DND-41 (cell line): Measurements from ENCODE around the gene CTTN.

Source experiments
- ATAC-seq: fragments of 200-7000 bp; cut with Tn5 transposase; 3 replicates; pipeline ENCODE4 v1.9.1; 2021; ENCODE audit warnings: low read depth; ENCODE audit not compliant: insufficient read depth
- DNase-seq: peaks from one replicate; pipeline ENCODE4 v3.0.0-alpha.2; 2020
- H2AFZ ChIP-seq: 2 replicates; pipeline ENCODE4 v1.6.0; 2012; ENCODE audit warnings: low read depth, low read length
- H3K27ac ChIP-seq: 2 replicates; pipeline ENCODE4 v1.5.1; 2012; ENCODE audit warnings: low read length, inconsistent platforms
- H3K27me3 ChIP-seq: fragments of 200-600 bp; sonication (generic); 2 replicates; pipeline ENCODE4 v1.6.0; 2012; ENCODE audit warnings: low read length, mild to moderate bottlenecking, inconsistent platforms; ENCODE audit not compliant: insufficient read depth, poor library complexity
- H3K36me3 ChIP-seq: 2 replicates; pipeline ENCODE4 v1.5.1; 2012; ENCODE audit warnings: low read length, inconsistent platforms; ENCODE audit not compliant: insufficient read depth
- H3K4me1 ChIP-seq: 2 replicates; pipeline ENCODE4 v1.5.1; 2012; ENCODE audit warnings: mild to moderate bottlenecking, low read length; ENCODE audit not compliant: insufficient read depth
- H3K4me2 ChIP-seq: 2 replicates; pipeline ENCODE4 v1.6.0; 2012; ENCODE audit warnings: mild to moderate bottlenecking, moderate library complexity, low read length, inconsistent platforms; ENCODE audit not compliant: insufficient read depth
- H3K4me3 ChIP-seq, 2 experiments: fragments of 200-600 bp in 1 of 2; shearing (Covaris generic) in 1 of 2; 2 replicates each; pipeline ENCODE4 v1.5.1; 2012 to 2016; ENCODE audit warnings: inconsistent platforms in 2 of 2, low read length in 2 of 2, mild to moderate bottlenecking in 2 of 2, low read depth in 1 of 2, moderate library complexity in 1 of 2
- H3K79me2 ChIP-seq: 2 replicates; pipeline ENCODE4 v1.6.0; 2012; ENCODE audit warnings: low read length, inconsistent platforms; ENCODE audit not compliant: insufficient read depth
- H3K9ac ChIP-seq: 2 replicates; pipeline ENCODE4 v1.6.0; 2012; ENCODE audit warnings: low read depth, mild to moderate bottlenecking, inconsistent platforms, low read length, moderate library complexity
- H3K9me3 ChIP-seq: 2 replicates; pipeline ENCODE4 v1.5.1; 2012; ENCODE audit warnings: low read length, moderate library complexity, mild to moderate bottlenecking, inconsistent platforms; ENCODE audit not compliant: insufficient read depth, severe bottlenecking
- H4K20me1 ChIP-seq: 2 replicates; pipeline ENCODE4 v1.6.0; 2012; ENCODE audit warnings: low read length; ENCODE audit not compliant: insufficient read depth
- CTCF ChIP-seq: IDR thresholded peaks from 2 replicates; pipeline ENCODE4 v1.5.1; 2012; ENCODE audit warnings: borderline replicate concordance, low read length, moderate library complexity, mild to moderate bottlenecking; ENCODE audit not compliant: poor library complexity, severe bottlenecking; ENCODE audit errors: extremely low read depth
- EZH2 ChIP-seq: IDR thresholded peaks from 3 replicates; pipeline ENCODE4 v1.6.1; 2012; ENCODE audit warnings: borderline replicate concordance, low read depth, mild to moderate bottlenecking, moderate library complexity, low read length, inconsistent platforms; ENCODE audit not compliant: severe bottlenecking

The CTTN gene

GRCh38 chr11:70432580-70432979 is 34.3 kb downstream of the CTTN start:
- Histone ChIP-seq H4K20me1 (0 out of 2 replicates have a peak, but pooled peaks cover 3% of the 10 kb centered on the region), H3K4me1 (no peaks in the 10 kb centered on the region), H3K9me3 (no peaks in the 10 kb centered on the region), H3K27ac (no peak overlapping the region), H2AFZ (no peak overlapping the region), H3K79me2 (no peaks in the 10 kb centered on the region), H3K4me2 (no peak overlapping the region), H3K4me3 (no peak overlapping the region), H3K27me3 (no peaks in the 10 kb centered on the region), H3K36me3 (no peaks in the 10 kb centered on the region), H3K9ac (no peak overlapping the region)
- no peak for DNase-seq
- TF ChIP-seq EZH2: no peak
- TF ChIP-seq CTCF: no peak
- ATAC-seq: no peak

- Histone ChIP-seq H3K9ac (no peak overlapping the region), H3K27ac (no peak overlapping the region), H3K9me3 (no peaks in the 10 kb centered on the region), H3K4me1 (no peaks in the 10 kb centered on the region), H4K20me1 (0 out of 2 replicates have a peak, but pooled peaks cover 3% of the 10 kb centered on the region), H3K36me3 (no peaks in the 10 kb centered on the region), H3K4me2 (no peak overlapping the region), H2AFZ (no peak overlapping the region), H3K27me3 (no peaks in the 10 kb centered on the region), H3K79me2 (no peaks in the 10 kb centered on the region), H3K4me3 (no peak overlapping the region)
- no peak for TF ChIP-seq CTCF
- no peak for TF ChIP-seq EZH2
- DNase-seq (no peak), ATAC-seq (no peak)
These were observed 34.7 kb downstream of the CTTN start for GRCh38 chr11:70433038-70433437.

GRCh38 chr11:70433526-70433925 is 35.2 kb downstream of the CTTN start:
- H3K4me2 ChIP-seq: no peak overlapping the region
- H3K79me2 ChIP-seq: no peaks in the 10 kb centered on the region
- TF ChIP-seq CTCF (no peak), EZH2 (no peak)
- H4K20me1 ChIP-seq: 0 out of 2 replicates have a peak, but pooled peaks cover 3% of the 10 kb centered on the region
- H2AFZ ChIP-seq: no peak overlapping the region
- no peaks in the 10 kb centered on the region for H3K4me1 ChIP-seq
- no peaks in the 10 kb centered on the region for H3K36me3 ChIP-seq
- no peak overlapping the region for H3K9ac ChIP-seq
- H3K4me3 ChIP-seq: no peak overlapping the region
- ATAC-seq (no peak), DNase-seq (no peak)
- no peak overlapping the region for H3K27ac ChIP-seq
- H3K27me3 ChIP-seq: no peaks in the 10 kb centered on the region
- H3K9me3 ChIP-seq: no peaks in the 10 kb centered on the region
